ENCODE results near the gene PXYLP1. TPM values are rescaled to one million over a fixed set of nuclear protein-coding genes. Genes with fewer than 3 reads are reported as not detected.

Gene PXYLP1
- total RNA-seq, 4 donors from 2014 or later: 5.5 to 16.2 (median 9.8) TPM

DNA sequence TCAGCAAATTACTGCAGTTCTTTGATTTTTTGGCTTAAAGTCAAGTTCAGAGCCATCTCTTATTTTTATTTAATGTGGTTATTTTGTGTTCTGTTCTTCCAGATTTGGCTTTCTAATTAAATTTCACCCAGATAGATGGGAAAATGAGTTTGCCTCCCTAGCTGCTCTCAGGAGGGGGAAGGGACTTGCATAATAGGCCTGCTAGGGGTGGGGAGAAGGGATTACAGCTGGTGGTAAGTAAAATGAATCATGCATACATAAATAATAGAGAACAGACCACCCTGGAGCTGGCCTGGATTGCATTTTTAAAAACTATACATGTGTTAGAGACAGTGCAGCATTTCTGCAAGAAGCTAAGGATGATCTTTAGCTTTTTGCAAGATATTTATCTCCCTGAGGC, 3.9 kb upstream of the PXYLP1 start:
- DNase-seq (ENCODE audit: low spot score) (no peak), ATAC-seq (ENCODE audit: low FRiP score) (no peak)
- TF ChIP-seq, protein P1, sequence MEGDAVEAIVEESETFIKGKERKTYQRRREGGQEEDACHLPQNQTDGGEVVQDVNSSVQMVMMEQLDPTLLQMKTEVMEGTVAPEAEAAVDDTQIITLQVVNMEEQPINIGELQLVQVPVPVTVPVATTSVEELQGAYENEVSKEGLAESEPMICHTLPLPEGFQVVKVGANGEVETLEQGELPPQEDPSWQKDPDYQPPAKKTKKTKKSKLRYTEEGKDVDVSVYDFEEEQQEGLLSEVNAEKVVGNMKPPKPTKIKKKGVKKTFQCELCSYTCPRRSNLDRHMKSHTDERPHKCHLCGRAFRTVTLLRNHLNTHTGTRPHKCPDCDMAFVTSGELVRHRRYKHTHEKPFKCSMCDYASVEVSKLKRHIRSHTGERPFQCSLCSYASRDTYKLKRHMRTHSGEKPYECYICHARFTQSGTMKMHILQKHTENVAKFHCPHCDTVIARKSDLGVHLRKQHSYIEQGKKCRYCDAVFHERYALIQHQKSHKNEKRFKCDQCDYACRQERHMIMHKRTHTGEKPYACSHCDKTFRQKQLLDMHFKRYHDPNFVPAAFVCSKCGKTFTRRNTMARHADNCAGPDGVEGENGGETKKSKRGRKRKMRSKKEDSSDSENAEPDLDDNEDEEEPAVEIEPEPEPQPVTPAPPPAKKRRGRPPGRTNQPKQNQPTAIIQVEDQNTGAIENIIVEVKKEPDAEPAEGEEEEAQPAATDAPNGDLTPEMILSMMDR (IDR thresholded peaks at IDR 0.05): no peak

DNA sequence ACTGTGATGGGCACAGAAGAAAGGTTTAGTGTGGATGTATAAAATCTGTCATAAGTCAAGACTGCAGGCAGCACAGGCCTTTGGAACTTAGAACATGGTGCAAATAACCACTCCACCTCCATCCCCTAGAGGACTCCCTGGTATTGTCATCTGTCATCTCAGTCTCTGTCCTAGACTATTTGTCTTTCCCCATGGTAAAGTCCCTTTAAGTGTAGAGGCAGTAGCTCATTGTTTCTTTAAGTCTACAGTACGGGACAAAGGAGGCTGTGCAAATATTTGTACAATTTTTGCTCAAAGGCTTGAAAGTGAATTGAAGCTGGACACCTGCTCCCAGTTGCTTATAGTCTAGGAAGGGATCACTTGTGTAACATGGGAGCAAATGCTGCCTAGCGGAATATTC, 3.2 kb upstream of the PXYLP1 start:
- DNase-seq (ENCODE audit: low spot score): no peak
- no peak for ATAC-seq (ENCODE audit: low FRiP score)
- TF ChIP-seq, protein P1 (IDR thresholded peaks at IDR 0.05): no peak

DNA sequence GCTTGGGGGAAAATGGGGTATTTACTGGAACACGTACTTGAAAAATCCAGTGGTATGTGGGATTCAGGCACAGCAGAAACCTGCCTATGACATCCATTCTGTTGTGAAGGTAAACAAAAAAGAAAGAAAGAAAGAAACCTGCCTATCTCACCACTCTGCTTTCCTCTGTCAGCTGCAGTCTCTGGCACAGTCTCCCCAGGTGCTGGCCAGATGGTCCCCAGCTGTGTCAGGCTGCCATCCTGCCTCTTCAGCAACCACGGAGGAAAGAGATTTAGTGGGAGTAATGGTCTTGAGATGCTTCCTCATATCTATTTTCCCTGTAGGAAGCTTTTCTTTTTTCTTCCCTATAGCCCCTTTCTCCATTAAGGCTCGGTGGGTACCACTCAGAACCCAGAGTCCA, 2.5 kb upstream of the PXYLP1 start:
- TF ChIP-seq, protein P1 (IDR thresholded peaks at IDR 0.05): no peak
- ATAC-seq (ENCODE audit: low FRiP score): no peak
- no peak for DNase-seq (ENCODE audit: low spot score)

DNA sequence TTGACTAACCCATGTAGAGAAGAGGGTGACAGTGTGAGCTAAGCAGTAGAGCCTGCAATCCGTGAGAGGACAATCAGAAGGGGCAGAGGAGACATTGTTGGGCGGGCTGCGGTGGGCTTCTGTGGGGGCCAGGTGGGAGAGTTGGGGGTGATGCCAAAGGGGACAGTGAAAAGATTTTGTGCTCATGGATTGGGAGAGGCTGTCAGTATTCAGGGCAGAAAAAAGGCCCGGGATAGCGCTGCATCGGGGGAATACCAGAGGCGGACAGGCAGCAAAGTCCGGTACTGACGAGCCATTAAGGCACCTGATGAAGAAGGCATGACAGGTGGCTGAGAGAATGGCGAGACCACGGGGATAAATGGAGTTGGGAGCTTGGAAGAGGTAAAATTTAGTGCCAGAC, 1.3 kb upstream of the PXYLP1 start:
- TF ChIP-seq, protein P1 (IDR thresholded peaks at IDR 0.05): no peak
- no peak for DNase-seq (ENCODE audit: low spot score)
- ATAC-seq (ENCODE audit: low FRiP score): no peak

DNA sequence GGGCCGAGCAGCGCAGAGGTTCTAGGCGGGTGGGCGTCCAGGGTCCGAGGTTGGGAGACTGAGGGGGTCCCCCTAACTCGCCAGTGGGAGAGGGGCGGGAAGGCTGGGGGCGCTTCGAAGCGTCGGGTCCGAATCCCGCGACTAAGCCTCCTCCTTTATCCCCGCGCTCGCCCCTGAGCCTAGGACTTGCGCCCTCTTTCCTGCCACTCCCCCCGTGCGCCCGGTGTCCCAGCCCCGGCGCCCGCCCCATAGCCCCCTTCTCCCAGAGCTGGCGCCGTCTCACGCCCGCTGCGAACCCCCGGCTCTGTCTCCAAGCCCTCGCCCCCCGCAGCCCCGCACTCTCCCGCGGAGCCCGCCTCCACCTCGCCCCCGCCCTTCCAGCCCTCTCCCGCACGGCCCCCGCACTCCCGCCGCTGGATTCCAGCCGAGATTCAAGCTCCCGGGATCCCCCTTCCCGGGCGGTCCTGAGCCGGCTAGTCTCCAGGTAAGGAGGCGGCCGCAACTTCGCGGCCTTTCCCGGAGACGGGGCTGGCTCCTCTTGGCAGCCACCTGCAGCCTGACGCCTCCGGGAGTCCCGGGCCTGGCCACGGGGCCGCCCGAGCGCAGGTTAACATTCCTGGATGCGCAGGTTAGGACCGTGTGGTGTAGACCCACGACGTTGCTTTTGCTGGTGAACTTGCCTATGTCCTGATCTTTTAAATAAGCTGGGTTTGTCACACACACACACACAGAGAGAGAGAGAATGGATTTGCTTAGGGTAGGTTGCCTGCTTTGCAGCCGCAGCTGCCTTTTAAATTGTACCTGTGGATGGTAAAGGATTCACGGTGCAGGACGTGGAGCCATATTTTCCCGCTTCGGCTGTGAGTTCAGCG, 563 bp downstream of the PXYLP1 start:
- ATAC-seq (ENCODE audit: low FRiP score): peak; percentile 45
- no peak for DNase-seq (ENCODE audit: low spot score)
- TF ChIP-seq, protein P1 (IDR thresholded peaks at IDR 0.05): no peak

DNA sequence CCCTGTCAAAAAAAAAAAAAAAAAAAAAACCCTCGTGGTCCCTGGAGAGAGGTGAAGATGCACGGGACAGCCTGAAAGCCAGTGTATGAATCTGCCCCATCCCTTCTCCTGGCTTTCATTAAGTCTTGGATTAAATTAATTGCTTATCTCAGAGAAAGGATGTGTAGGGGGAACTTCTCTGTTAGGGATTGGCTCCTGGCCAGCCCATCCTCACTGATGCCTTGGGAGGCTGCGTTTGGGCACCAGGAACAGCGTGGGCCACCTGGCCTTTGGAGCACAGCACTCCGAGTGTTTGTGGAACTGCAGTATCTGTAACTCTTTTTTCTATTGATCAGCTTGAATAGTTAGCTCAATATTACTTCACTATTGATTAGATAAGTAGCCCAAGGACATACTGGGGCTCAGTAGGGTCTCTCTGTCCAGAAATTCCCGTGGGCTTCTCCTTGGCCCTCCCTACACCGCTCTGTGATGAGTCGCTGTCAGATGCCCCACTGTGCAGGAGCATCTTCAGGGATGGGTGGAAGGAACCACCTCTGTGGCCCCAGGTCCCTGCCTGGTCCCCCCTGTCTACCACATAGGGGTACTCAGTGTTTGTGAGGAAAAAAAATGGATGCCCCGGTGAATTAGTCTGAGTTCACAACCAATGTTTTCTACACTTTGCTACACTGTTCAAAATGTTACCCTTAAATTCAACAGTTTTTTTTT, 2.0 kb downstream of the PXYLP1 start:
- TF ChIP-seq, protein P1 (IDR thresholded peaks at IDR 0.05): no peak
- DNase-seq (ENCODE audit: low spot score): no peak
- no peak for ATAC-seq (ENCODE audit: low FRiP score)

All from omental fat pad (tissue), 4 donors.